ENCODE measurements around the gene TMEM132D.

TMEM132D gene

GRCh38 chr12:129494260-129494659, 409.6 kb downstream of the TMEM132D start:
- DNase-seq (ENCODE audit: insufficient read length, low spot score) (no peak), FAIRE-seq (no peak)
- no peak for TF ChIP-seq CTCF (IDR thresholded peaks at IDR 0.05; ENCODE audit: insufficient read depth, missing control alignments)

- no peak for FAIRE-seq
- DNase-seq (ENCODE audit: insufficient read length, low spot score), result no peak
- TF ChIP-seq CTCF (IDR thresholded peaks at IDR 0.05; ENCODE audit: insufficient read depth, missing control alignments), result no peak
Observed at GRCh38 chr12:129489100-129489676, 414.6 kb downstream of the TMEM132D start.

- TF ChIP-seq CTCF (IDR thresholded peaks at IDR 0.05; ENCODE audit: insufficient read depth, missing control alignments), result no peak
- DNase-seq (ENCODE audit: insufficient read length, low spot score) (no peak), FAIRE-seq (no peak)
Observed at GRCh38 chr12:129486931-129487330, 416.9 kb downstream of the TMEM132D start.

- no peak for DNase-seq (ENCODE audit: insufficient read length, low spot score)
- TF ChIP-seq CTCF (IDR thresholded peaks at IDR 0.05; ENCODE audit: insufficient read depth, missing control alignments), result no peak
- no peak for FAIRE-seq
Observed at GRCh38 chr12:129483111-129483893, 420.5 kb downstream of the TMEM132D start.

GRCh38 chr12:129481921-129482320, 421.9 kb downstream of the TMEM132D start:
- no peak for DNase-seq (ENCODE audit: insufficient read length, low spot score)
- TF ChIP-seq CTCF (IDR thresholded peaks at IDR 0.05; ENCODE audit: insufficient read depth, missing control alignments), result no peak
- FAIRE-seq, result no peak

- FAIRE-seq, result no peak
- no peak for TF ChIP-seq CTCF (IDR thresholded peaks at IDR 0.05; ENCODE audit: insufficient read depth, missing control alignments)
Observed at GRCh38 chr12:129470196-129470595, 433.6 kb downstream of the TMEM132D start.

GRCh38 chr12:129467726-129468125, 436.1 kb downstream of the TMEM132D start:
- no peak for TF ChIP-seq CTCF (IDR thresholded peaks at IDR 0.05; ENCODE audit: insufficient read depth, missing control alignments)
- FAIRE-seq, result no peak
- no peak for DNase-seq (ENCODE audit: insufficient read length, low spot score)

More at GRCh38 chr12:129470196-129470595, 433.6 kb downstream of the TMEM132D start:
- no peak for DNase-seq (ENCODE audit: insufficient read length, low spot score)
